Sigmoid colon (tissue), 7 donors: ENCODE measurements around the gene KREMEN2. TPM values are rescaled to one million over a fixed set of nuclear protein-coding genes. Genes with fewer than 3 reads are reported as not detected.

Source experiments
- DNase-seq: peaks from one replicate; pipeline ENCODE4 v3.0.0-alpha.2; 2019
- H3K27ac ChIP-seq, 4 donors: fragments of 200-600 bp; sonication (generic); one replicate each; pipeline ENCODE4 v1.5.1; 2016 to 2019; ENCODE audit warnings: mild to moderate bottlenecking in 1 of 4
- H3K27me3 ChIP-seq, 3 donors: fragments of 200-600 bp; sonication (generic); one replicate each; pipeline ENCODE4 v1.5.1; 2019; ENCODE audit warnings: mild to moderate bottlenecking in 1 of 3
- H3K36me3 ChIP-seq, 4 donors: fragments of 200-600 bp; sonication (generic); one replicate each; pipeline ENCODE4 v1.5.1; 2016 to 2019
- H3K4me1 ChIP-seq, 4 donors: fragments of 200-600 bp; sonication (generic); one replicate each; pipeline ENCODE4 v1.5.1; 2017 to 2019
- H3K4me3 ChIP-seq, 4 donors: fragments of 200-600 bp; sonication (generic); one replicate each; pipeline ENCODE4 v1.5.1; 2017 to 2019; ENCODE audit warnings: mild to moderate bottlenecking in 2 of 4, moderate library complexity in 1 of 4
- H3K9me3 ChIP-seq, 4 donors: fragments of 200-600 bp in 3 of 4; sonication (generic) in 3 of 4; one replicate each; pipeline versions ENCODE4 v1.5.1 to v1.6.1; 2013 to 2019
- CTCF ChIP-seq, 4 experiments: fragments of 450-650 bp in 3 of 4; fragments of 200-600 bp in 1 of 4; IDR thresholded peaks; one replicate each; pipeline ENCODE4 v1.5.1; 2016 to 2019; ENCODE audit warnings: antibody characterized with exemption in 4 of 4, mild to moderate bottlenecking in 3 of 4, moderate library complexity in 2 of 4
- EP300 ChIP-seq, 4 donors: sonication (generic); formaldehyde crosslinking; IDR thresholded peaks; one replicate each; pipeline ENCODE4 v1.6.1; 2017; ENCODE audit warnings: antibody characterized with exemption in 4 of 4
- POLR2A ChIP-seq, 2 donors: fragments of 450-650 bp; IDR thresholded peaks; one replicate each; pipeline ENCODE4 v1.6.1; 2016; ENCODE audit warnings: antibody characterized with exemption in 2 of 2, mild to moderate bottlenecking in 2 of 2, moderate library complexity in 2 of 2
- POLR2AphosphoS5 ChIP-seq, 4 donors: sonication (generic); formaldehyde crosslinking; IDR thresholded peaks; one replicate each; pipeline ENCODE4 v1.6.1; 2017; ENCODE audit warnings: antibody characterized with exemption in 4 of 4
- WGBS, 2 donors: extraction: QIAGEN DNeasy Blood & Tissue Kit; methylation state at CpG; one replicate each; pipeline ENCODE4 v1.1.7; 2013; 5-methylcytosine and 5-hydroxymethylcytosine counted together
- intact Hi-C: fragments of 100-400 bp; cut with DNase I; formaldehyde crosslinking; loops from one replicate; pipeline ENCODE4 v1.15.1; 2023
- polyA plus RNA-seq, 3 donors: library from polyadenylated mRNA; stranded (reverse); fragments of 200-250 nt; gene quantifications; one replicate each; pipeline ENCODE4 v1.2.3, GENCODE V29; 2013
- total RNA-seq, 4 donors: library from RNA; depleted of rRNA; stranded (reverse); fragments of >200 nt; gene quantifications; one replicate each; pipeline ENCODE4 v1.1.0, GENCODE V29; 2016
- donor health status: healthy with polysubstance abuse.
- donor health status: Bipolar disorder and iron deficiency.
- donor health status: healthy.

The KREMEN2 gene
- total and polyA plus RNA-seq, 7 donors, result 1.0 to 1.8 (median 1.6) TPM; not detected in 4

DNA sequence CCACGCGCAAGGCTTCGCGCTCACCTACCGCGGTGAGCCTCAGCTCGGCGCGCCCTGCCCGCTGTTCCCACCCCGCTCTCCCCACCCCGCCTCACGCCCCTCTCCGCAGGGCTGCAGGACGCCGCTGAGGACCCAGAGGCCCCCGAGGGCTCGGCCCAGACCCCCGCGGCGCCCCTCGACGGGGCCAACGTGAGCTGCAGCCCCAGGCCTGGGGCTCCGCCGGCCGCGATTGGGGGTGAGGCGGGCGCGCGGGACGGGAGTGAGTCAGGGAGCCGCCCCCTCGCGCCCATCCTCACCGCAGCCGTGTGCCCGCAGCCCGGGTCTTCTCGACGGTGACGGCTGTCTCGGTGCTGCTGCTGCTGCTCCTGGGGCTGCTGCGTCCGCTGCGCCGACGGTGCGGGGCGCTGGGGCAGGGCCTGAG lies 3.1 kb downstream of the KREMEN2 start:
- DNase-seq, result no peak
- TF ChIP-seq POLR2A (IDR thresholded peaks at IDR 0.05) (no peak), POLR2AphosphoS5 (IDR thresholded peaks at IDR 0.05) (no peak), CTCF (IDR thresholded peaks at IDR 0.05) (no peak), EP300 (IDR thresholded peaks at IDR 0.05) (no peak)
- H3K4me3 ChIP-seq, result peak overlapping the region in 2 of 4 donors; percentile 11 to 21
- no peaks in the 10 kb centered on the region for H3K36me3 ChIP-seq
- H3K27me3 ChIP-seq, result peaks cover 60 to 86% (median 78%) of the 10 kb centered on the region in 3 donors
- H3K9me3 ChIP-seq, result no peaks in the 10 kb centered on the region
- H3K27ac ChIP-seq, result no peak overlapping the region
- WGBS, 2 donors, result 9 to 12% methylated on average over 51 of the region's 51 CpGs
- intact Hi-C loops, result no loop called here
- peaks cover 0 to 69% (median 60%) of the 10 kb centered on the region in 4 donors for H3K4me1 ChIP-seq

- Histone ChIP-seq H3K9me3 (no peaks in the 10 kb centered on the region), H3K4me3 (no peak overlapping the region), H3K36me3 (no peaks in the 10 kb centered on the region), H3K4me1 (peaks cover 0 to 67% (median 58%) of the 10 kb centered on the region in 4 donors), H3K27me3 (peaks cover 55 to 81% (median 73%) of the 10 kb centered on the region in 3 donors), H3K27ac (no peak overlapping the region)
- intact Hi-C loops, result loop anchor here (2.0 kb wide), 1 partner anchor 15 kb away; no protein-coding TSS in a partner anchor
- no peak for DNase-seq
- WGBS, 2 donors, result 59 to 68% methylated on average over 33 of the region's 33 CpGs
- TF ChIP-seq CTCF (IDR thresholded peaks at IDR 0.05), result no peak
- TF ChIP-seq POLR2A (IDR thresholded peaks at IDR 0.05), result no peak
- TF ChIP-seq EP300 (IDR thresholded peaks at IDR 0.05), result no peak
- TF ChIP-seq POLR2AphosphoS5 (IDR thresholded peaks at IDR 0.05), result no peak
These were observed 3.7 kb downstream of the KREMEN2 start for GRCh38 chr16:2967721-2968161.

DNA sequence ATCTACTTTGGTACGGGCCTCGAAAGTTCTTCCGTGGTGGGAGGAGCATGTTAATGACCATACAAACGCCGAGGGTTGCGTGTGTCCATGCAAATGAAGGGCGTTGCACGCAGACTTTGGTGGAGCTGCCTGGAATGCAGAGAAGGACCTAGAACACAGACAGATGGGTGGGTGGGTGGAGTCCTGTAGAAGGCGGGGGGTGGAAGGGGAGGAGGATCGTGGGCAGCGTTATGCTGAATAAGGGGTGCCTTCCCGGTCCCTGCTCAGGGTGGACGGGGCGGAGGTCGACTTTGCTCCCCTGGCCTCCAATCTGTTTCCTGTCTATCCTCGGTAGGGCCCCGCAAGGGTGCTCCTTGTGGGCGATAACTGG lies 4.3 kb downstream of the KREMEN2 start:
- intact Hi-C loops, result loop anchor here (2.0 kb wide), 1 partner anchor 14 kb away; no protein-coding TSS in a partner anchor
- peaks cover 49 to 74% (median 66%) of the 10 kb centered on the region in 3 donors for H3K27me3 ChIP-seq
- TF ChIP-seq POLR2A (IDR thresholded peaks at IDR 0.05), result no peak
- no peak for TF ChIP-seq EP300 (IDR thresholded peaks at IDR 0.05)
- TF ChIP-seq POLR2AphosphoS5 (IDR thresholded peaks at IDR 0.05), result no peak
- no peak for TF ChIP-seq CTCF (IDR thresholded peaks at IDR 0.05)
- no peak overlapping the region for H3K27ac ChIP-seq
- 4 to 15% methylated on average over 18 of the region's 18 CpGs for WGBS, 2 donors
- H3K4me1 ChIP-seq, result peaks cover 0 to 61% (median 52%) of the 10 kb centered on the region in 4 donors
- peak overlapping the region in 3 of 4 donors; percentile 48 to 82 (median 69) for H3K4me3 ChIP-seq
- DNase-seq, result no peak
- no peaks in the 10 kb centered on the region for H3K36me3 ChIP-seq
- no peaks in the 10 kb centered on the region for H3K9me3 ChIP-seq

- Histone ChIP-seq H3K36me3 (no peaks in the 10 kb centered on the region), H3K27me3 (peaks cover 43 to 69% (median 61%) of the 10 kb centered on the region in 3 donors), H3K27ac (peak within 1 kb of the TSS; percentile 26 to 51 (median 37)), H3K9me3 (no peaks in the 10 kb centered on the region), H3K4me3 (peak within 1 kb of the TSS; percentile 33 to 82 (median 58)), H3K4me1 (peaks cover 0 to 55% (median 46%) of the 10 kb centered on the region in 4 donors)
- TF ChIP-seq POLR2A (IDR thresholded peaks at IDR 0.05) (no peak), EP300 (IDR thresholded peaks at IDR 0.05) (no peak), POLR2AphosphoS5 (IDR thresholded peaks at IDR 0.05) (no peak), CTCF (IDR thresholded peaks at IDR 0.05) (no peak)
- DNase-seq, result peak; percentile 89
- intact Hi-C loops, result loop anchor here (2.0 kb wide), 1 partner anchor 14 kb away; no protein-coding TSS in a partner anchor
- 0 to 1% methylated on average over 98 of the region's 98 CpGs for WGBS, 2 donors
These were observed 4.9 kb downstream of the KREMEN2 start, which contains the start of gene PAQR4 for GRCh38 chr16:2968738-2969544. TSS of gene PAQR4 (plus strand) at chr16:2969348. CDS start at chr16:2969675, 327 bp downstream.
